HepG2 (cell line): ENCODE results near the gene CPOX. TPM values are rescaled to one million over a fixed set of nuclear protein-coding genes. Genes with fewer than 3 reads are reported as not detected.

Experiments
- ATAC-seq: fragments of 200-7000 bp; cut with Tn5 transposase; 3 replicates; pipeline ENCODE4 v1.9.1; 2020; ENCODE audit warnings: mild to moderate bottlenecking, moderate library complexity
- BruUV-seq: library from RNA; stranded (reverse); fragments of 400-500 nt; replicated peaks from 2 replicates; lab custom pipeline; 2021; lab: Mats Ljungman, UMichigan
- CTCF ChIA-PET: fragments of 300-600 bp; formaldehyde crosslinking; extraction: SDS; loops from one replicate; lab custom pipeline; 2021; ENCODE audit warnings: low total read pairs, inconsistent platforms, low intra/inter-chr PET ratio; lab: Yijun Ruan, JAX
- POLR2A ChIA-PET: fragments of 350-600 bp; sonication (Branson Sonifier 250); formaldehyde crosslinking; loops from one replicate; lab custom pipeline; 2020; ENCODE audit warnings: antibody characterized with exemption, inconsistent platforms; lab: Yijun Ruan, JAX
- DNase-seq: peaks from one replicate; pipeline ENCODE4 v3.0.0-alpha.2; 2015; ENCODE audit warnings: low spot score
- FAIRE-seq: peaks from 3 replicates; lab custom pipeline; 2011; peaks lifted over from hg19 to GRCh38; lab: Jason Lieb, UNC
- H2AFZ ChIP-seq: one replicate; pipeline ENCODE4 v1.6.1; 2011; ENCODE audit warnings: low read length, inconsistent platforms
- H3K27ac ChIP-seq: fragments of 300-600 bp; 3 replicates; pipeline ENCODE4 v1.8.0; 2011; ENCODE audit warnings: mixed run types, mild to moderate bottlenecking, mixed read lengths, low read length, inconsistent platforms; ENCODE audit not compliant: insufficient read depth; ENCODE audit errors: extremely low read length
- H3K27me3 ChIP-seq, 2 experiments: fragments of 200-600 bp in 1 of 2; 2 replicates in 1 of 2; 3 replicates in 1 of 2; pipeline versions ENCODE4 v1.6.0 to v1.8.0; 2011; ENCODE audit warnings: low read length in 2 of 2, mild to moderate bottlenecking in 2 of 2, moderate library complexity in 2 of 2, inconsistent platforms in 1 of 2; ENCODE audit not compliant: insufficient read depth in 2 of 2, control insufficient read depth in 1 of 2
- H3K36me3 ChIP-seq, 2 experiments: fragments of 200-600 bp in 1 of 2; replicated peaks in 1 of 2; 2 replicates in 1 of 2; 3 replicates in 1 of 2; pipeline versions ENCODE4 v1.5.1 to v1.8.0; 2011; ENCODE audit warnings: low read length in 2 of 2, inconsistent platforms in 1 of 2; ENCODE audit not compliant: insufficient read depth in 2 of 2, control insufficient read depth in 1 of 2
- H3K4me1 ChIP-seq: 2 replicates; pipeline ENCODE4 v1.5.1; 2012; ENCODE audit warnings: low read length, inconsistent platforms; ENCODE audit not compliant: insufficient read depth
- H3K4me2 ChIP-seq: 2 replicates; pipeline ENCODE4 v1.6.0; 2011; ENCODE audit warnings: low read depth, low read length, inconsistent platforms
- H3K4me3 ChIP-seq, 3 experiments: fragments of 200-600 bp in 1 of 3; sonication (generic), shearing (Covaris generic) in 1 of 3; replicated peaks in 1 of 3; 2 replicates each; pipeline ENCODE4 v1.5.1; 2011 to 2016; ENCODE audit warnings: low read length in 3 of 3, inconsistent platforms in 2 of 3, low read depth in 2 of 3, mild to moderate bottlenecking in 2 of 3, control low read depth in 1 of 3, mixed read lengths in 1 of 3; ENCODE audit not compliant: insufficient read depth in 1 of 3
- H3K79me2 ChIP-seq: one replicate; pipeline ENCODE4 v1.6.1; 2011; ENCODE audit warnings: low read length, inconsistent platforms; ENCODE audit not compliant: insufficient read depth
- H3K9ac ChIP-seq: 2 replicates; pipeline ENCODE4 v1.6.0; 2011; ENCODE audit warnings: mild to moderate bottlenecking, low read depth, low read length, inconsistent platforms; ENCODE audit not compliant: insufficient read depth
- H3K9me3 ChIP-seq: 2 replicates; pipeline ENCODE4 v1.5.1; 2012; ENCODE audit warnings: mild to moderate bottlenecking, low read length
- H4K20me1 ChIP-seq: 2 replicates; pipeline ENCODE4 v1.6.0; 2011; ENCODE audit warnings: inconsistent platforms, mild to moderate bottlenecking, low read length, moderate library complexity; ENCODE audit not compliant: insufficient read depth
- ELF1 ChIP-seq: sonication (generic); formaldehyde crosslinking; IDR thresholded peaks from 2 replicates; pipeline ENCODE4 v1.4.0; 2020; ENCODE audit warnings: missing genetic modification reagents
- KDM3A ChIP-seq: IDR thresholded peaks from 2 replicates; pipeline ENCODE4 v1.6.1; 2018; ENCODE audit warnings: low read depth, missing compliant biosample characterization
- MAFK ChIP-seq, 2 experiments: IDR thresholded peaks in 1 of 2; conservative IDR thresholded peaks in 1 of 2; 2 replicates each; pipeline ENCODE4 v1.6.1; 2011; ENCODE audit warnings: improper control_type of control experiment in 2 of 2, low read length in 2 of 2
- RXRB ChIP-seq: IDR thresholded peaks from 2 replicates; pipeline ENCODE4 v1.6.1; 2016; ENCODE audit warnings: borderline replicate concordance, missing genetic modification reagents, missing compliant biosample characterization
- SNAPC5 ChIP-seq: sonication (generic); formaldehyde crosslinking; IDR thresholded peaks from 2 replicates; pipeline ENCODE4 v1.8.1; 2023; ENCODE audit warnings: mild to moderate bottlenecking, missing genetic modification reagents, borderline replicate concordance
- STAG1 ChIP-seq: sonication (generic); formaldehyde crosslinking; IDR thresholded peaks from 2 replicates; pipeline ENCODE4 v1.4.0; 2020; ENCODE audit warnings: missing genetic modification reagents
- XBP1 ChIP-seq: sonication (generic); formaldehyde crosslinking; IDR thresholded peaks from 2 replicates; pipeline ENCODE4 v1.5.0; 2020; ENCODE audit warnings: missing genetic modification reagents
- ZNF136 ChIP-seq: sonication (generic); formaldehyde crosslinking; IDR thresholded peaks from 2 replicates; pipeline ENCODE4 v1.8.1; 2022; ENCODE audit warnings: low read depth, mild to moderate bottlenecking, moderate library complexity, missing genetic modification reagents
- ZSCAN29 ChIP-seq: sonication (generic); formaldehyde crosslinking; conservative IDR thresholded peaks from 2 replicates; pipeline ENCODE4 v1.4.0; 2020; ENCODE audit warnings: mild to moderate bottlenecking, missing genetic modification reagents
- WGBS: methylation state at CpG from one replicate; pipeline ENCODE4 v1.1.6; 2017; ENCODE audit warnings: low lambda C conversion rate; 5-methylcytosine and 5-hydroxymethylcytosine counted together
- in situ Hi-C: cut with HindIII; loops from 2 replicates; pipeline ENCODE4 v1.10.0; 2017; ENCODE audit warnings: low pct_unique_long_range_greater_than_20kb; ENCODE audit not compliant: extremely low pct_ligation_motif_present
- intact Hi-C: fragments of 100-400 bp; cut with micrococcal nuclease; formaldehyde crosslinking; loops from one replicate; pipeline ENCODE4 v1.10.0; 2022; ENCODE audit not compliant: unreplicated experiment
- polyA plus RNA-seq, 8 experiments: library from polyadenylated mRNA; depleted of rRNA in 3 of 8; stranded (reverse) in 7 of 8; unstranded in 1 of 8; fragments of >200 nt; fragmentation: Illumina TruSeq in 4 of 8; extraction: Trizol in 4 of 8; gene quantifications; 2 replicates each; pipeline versions ENCODE4 v1.2.1 to v1.2.3, GENCODE V29; 2011 to 2016; ENCODE audit warnings: low read depth in 4 of 8, missing spikeins in 1 of 8, mixed read lengths in 1 of 8; ENCODE audit not compliant: insufficient read depth in 1 of 8
- total RNA-seq, 5 experiments: library from RNA; depleted of rRNA; stranded (reverse); fragments of >200 nt; fragmentation: Illumina TruSeq; extraction: Trizol; gene quantifications; 2 replicates each; pipeline ENCODE4 v1.2.3, GENCODE V29; 2016; ENCODE audit warnings: low read depth in 1 of 5
- TF ChIP-seq, protein P1 (sequence below): sonication (generic); formaldehyde crosslinking; IDR thresholded peaks from 2 replicates; pipeline ENCODE4 v1.4.0; 2020; ENCODE audit warnings: mild to moderate bottlenecking, missing genetic modification reagents
- TF ChIP-seq, protein P2 (sequence below): sonication (generic); formaldehyde crosslinking; IDR thresholded peaks from 2 replicates; pipeline ENCODE4 v1.9.0; 2021; ENCODE audit warnings: missing genetic modification reagents, borderline replicate concordance

The CPOX gene
- total and polyA plus RNA-seq, 2 of the 13 experiments (the other 11 are each of a cell fraction or from before 2014, with no cell fraction given): 34.2 to 37.2 TPM

DNA sequence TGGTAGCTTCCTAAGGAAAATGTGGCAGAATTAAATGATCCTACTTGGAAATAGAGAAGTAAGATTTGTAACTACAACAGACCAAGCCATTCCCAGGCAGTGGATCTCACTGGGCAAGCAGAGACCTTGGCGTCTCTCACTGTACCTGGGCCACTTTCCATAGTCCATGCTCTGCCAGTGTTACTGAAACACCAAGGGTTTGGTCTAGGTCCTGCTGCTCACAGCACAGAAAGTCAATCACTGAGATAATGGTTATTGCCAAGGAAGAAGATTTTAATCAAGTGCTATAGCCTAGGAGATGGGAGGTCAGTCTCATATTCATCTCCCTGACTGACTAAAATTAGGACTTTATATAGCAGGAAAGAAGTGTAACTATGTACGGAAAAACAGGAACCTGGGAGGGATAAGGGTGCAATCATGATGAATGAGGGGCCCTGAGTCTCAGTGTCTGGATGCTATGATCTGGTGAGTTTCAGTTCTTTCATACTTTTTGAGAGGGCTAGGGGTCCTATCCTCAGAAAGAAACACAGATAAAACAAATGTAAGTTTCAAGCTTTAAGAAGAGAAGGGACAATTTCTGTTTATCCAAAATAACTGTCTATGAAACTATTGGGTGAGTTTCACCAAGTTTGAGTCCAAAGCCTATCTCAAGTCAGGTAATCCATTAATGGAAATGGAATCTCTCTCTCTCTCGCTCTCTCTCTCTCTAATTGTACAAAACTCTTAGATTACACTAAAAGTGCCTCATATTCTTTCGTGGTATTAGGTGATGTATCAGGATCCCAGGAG is 41.0 kb downstream of the CPOX start:
- Histone ChIP-seq H2AFZ (no peak overlapping the region), H3K27ac (no peak overlapping the region), H3K9me3 (no peaks in the 10 kb centered on the region), H3K27me3 (no peaks in the 10 kb centered on the region), H4K20me1 (no peaks in the 10 kb centered on the region), H3K4me2 (no peak overlapping the region), H3K9ac (no peak overlapping the region), H3K4me3 (no peak overlapping the region), H3K4me1 (no peaks in the 10 kb centered on the region), H3K79me2 (no peaks in the 10 kb centered on the region), H3K36me3 (no peaks in the 10 kb centered on the region)
- WGBS: 28% methylated on average over 4 of the region's 4 CpGs
- FAIRE-seq: no peak
- TF ChIP-seq ELF1 (no peak), ZSCAN29 (CRISPR knock-in tag) (no peak)
- ChIA-PET CTCF (no interaction called here), POLR2A (no interaction called here)
- intact Hi-C loops (no loop called here), in situ Hi-C loops (loop anchor here (25.0 kb wide), 1 partner anchor 515 kb away; the partner anchor contains the start of gene GABRR3)
- BruUV-seq: no TSS peak
- no peak for ATAC-seq
- DNase-seq: no peak

DNA sequence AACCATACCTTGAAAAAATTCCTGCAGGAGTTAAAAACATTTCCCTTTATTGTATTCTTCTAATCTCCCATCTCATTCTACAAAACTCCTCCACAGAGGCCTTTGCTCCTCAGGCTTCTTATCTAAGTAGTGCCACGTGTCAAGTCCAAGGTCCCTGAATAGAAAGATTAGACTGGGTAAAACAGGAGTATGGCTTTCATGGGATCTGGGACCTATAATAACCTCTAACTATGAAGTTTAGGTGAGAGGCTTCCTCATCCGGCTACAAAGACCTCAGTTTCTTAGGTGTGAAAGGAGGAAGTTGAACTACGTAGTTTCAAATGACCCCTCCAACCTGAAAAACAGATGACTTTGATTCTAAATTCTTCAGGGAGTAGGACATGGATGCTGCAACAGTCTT is 41.7 kb downstream of the CPOX start:
- Histone ChIP-seq H4K20me1 (no peaks in the 10 kb centered on the region), H3K9me3 (no peaks in the 10 kb centered on the region), H3K4me2 (no peak overlapping the region), H2AFZ (no peak overlapping the region), H3K79me2 (no peaks in the 10 kb centered on the region), H3K4me3 (no peak overlapping the region), H3K27ac (no peak overlapping the region), H3K4me1 (no peaks in the 10 kb centered on the region), H3K9ac (no peak overlapping the region), H3K27me3 (no peaks in the 10 kb centered on the region), H3K36me3 (no peaks in the 10 kb centered on the region)
- ATAC-seq: no peak
- in situ Hi-C loops: loop anchor here (25.0 kb wide), 1 partner anchor 514 kb away; the partner anchor contains the start of gene GABRR3
- DNase-seq: no peak
- 20% methylated on average over 3 of the region's 3 CpGs for WGBS
- intact Hi-C loops: no loop called here
- no TSS peak for BruUV-seq
- FAIRE-seq: no peak
- CTCF ChIA-PET: no interaction called here
- POLR2A ChIA-PET: no interaction called here
- TF ChIP-seq RXRB (CRISPR knock-in tag): no peak
- TF ChIP-seq, protein P1, sequence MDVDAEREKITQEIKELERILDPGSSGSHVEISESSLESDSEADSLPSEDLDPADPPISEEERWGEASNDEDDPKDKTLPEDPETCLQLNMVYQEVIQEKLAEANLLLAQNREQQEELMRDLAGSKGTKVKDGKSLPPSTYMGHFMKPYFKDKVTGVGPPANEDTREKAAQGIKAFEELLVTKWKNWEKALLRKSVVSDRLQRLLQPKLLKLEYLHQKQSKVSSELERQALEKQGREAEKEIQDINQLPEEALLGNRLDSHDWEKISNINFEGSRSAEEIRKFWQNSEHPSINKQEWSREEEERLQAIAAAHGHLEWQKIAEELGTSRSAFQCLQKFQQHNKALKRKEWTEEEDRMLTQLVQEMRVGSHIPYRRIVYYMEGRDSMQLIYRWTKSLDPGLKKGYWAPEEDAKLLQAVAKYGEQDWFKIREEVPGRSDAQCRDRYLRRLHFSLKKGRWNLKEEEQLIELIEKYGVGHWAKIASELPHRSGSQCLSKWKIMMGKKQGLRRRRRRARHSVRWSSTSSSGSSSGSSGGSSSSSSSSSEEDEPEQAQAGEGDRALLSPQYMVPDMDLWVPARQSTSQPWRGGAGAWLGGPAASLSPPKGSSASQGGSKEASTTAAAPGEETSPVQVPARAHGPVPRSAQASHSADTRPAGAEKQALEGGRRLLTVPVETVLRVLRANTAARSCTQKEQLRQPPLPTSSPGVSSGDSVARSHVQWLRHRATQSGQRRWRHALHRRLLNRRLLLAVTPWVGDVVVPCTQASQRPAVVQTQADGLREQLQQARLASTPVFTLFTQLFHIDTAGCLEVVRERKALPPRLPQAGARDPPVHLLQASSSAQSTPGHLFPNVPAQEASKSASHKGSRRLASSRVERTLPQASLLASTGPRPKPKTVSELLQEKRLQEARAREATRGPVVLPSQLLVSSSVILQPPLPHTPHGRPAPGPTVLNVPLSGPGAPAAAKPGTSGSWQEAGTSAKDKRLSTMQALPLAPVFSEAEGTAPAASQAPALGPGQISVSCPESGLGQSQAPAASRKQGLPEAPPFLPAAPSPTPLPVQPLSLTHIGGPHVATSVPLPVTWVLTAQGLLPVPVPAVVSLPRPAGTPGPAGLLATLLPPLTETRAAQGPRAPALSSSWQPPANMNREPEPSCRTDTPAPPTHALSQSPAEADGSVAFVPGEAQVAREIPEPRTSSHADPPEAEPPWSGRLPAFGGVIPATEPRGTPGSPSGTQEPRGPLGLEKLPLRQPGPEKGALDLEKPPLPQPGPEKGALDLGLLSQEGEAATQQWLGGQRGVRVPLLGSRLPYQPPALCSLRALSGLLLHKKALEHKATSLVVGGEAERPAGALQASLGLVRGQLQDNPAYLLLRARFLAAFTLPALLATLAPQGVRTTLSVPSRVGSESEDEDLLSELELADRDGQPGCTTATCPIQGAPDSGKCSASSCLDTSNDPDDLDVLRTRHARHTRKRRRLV: no peak
- no peak for TF ChIP-seq ZNF136 (CRISPR knock-in tag)
- no peak for TF ChIP-seq KDM3A
- no peak for TF ChIP-seq MAFK (conservative IDR thresholded peaks at IDR 0.05 in 1 of 2, IDR thresholded peaks at IDR 0.05 in 1 of 2; ENCODE audit: low read length in 2 of 2)
- TF ChIP-seq STAG1: no peak
- no peak for TF ChIP-seq XBP1 (CRISPR knock-in tag)
- no peak for TF ChIP-seq SNAPC5 (CRISPR knock-in tag)
- TF ChIP-seq, protein P2, sequence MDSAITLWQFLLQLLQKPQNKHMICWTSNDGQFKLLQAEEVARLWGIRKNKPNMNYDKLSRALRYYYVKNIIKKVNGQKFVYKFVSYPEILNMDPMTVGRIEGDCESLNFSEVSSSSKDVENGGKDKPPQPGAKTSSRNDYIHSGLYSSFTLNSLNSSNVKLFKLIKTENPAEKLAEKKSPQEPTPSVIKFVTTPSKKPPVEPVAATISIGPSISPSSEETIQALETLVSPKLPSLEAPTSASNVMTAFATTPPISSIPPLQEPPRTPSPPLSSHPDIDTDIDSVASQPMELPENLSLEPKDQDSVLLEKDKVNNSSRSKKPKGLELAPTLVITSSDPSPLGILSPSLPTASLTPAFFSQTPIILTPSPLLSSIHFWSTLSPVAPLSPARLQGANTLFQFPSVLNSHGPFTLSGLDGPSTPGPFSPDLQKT (CRISPR knock-in tag): no peak
